ENCODE results near the gene RUBCNL.

DNA sequence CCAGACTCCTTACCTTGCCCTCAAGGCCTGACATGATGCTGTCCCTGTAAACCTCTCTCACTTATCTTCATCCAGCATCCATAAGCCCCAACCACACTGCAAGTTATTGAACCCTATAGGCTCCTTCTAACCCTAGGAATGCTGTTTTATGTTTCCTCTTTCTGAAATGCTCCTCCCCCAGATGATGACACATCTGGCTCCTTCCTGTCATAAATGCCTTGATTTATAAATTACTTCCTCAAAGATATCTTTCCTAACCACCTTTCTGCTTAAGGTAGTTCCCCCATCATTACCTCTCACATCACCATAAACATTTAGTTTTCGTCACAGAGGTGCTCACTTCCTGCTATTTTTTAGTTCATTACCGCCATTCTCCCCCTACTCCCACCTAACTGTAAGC lies 12.3 kb downstream of the RUBCNL start:
- TF ChIP-seq CTCF (IDR thresholded peaks at IDR 0.05) (no peak), POLR2A (IDR thresholded peaks at IDR 0.05) (no peak)
